GM18873 (cell line): ENCODE results near the gene SLC48A1.

ENCODE experiments used
- ATAC-seq: cut with Tn5 transposase; IDR thresholded peaks from one replicate; pipeline ENCODE4 v1.9.1; 2021; ENCODE audit warnings: mild to moderate bottlenecking, moderate library complexity, moderate number of reproducible peaks; ENCODE audit not compliant: unreplicated experiment, low FRiP score

Gene SLC48A1

DNA sequence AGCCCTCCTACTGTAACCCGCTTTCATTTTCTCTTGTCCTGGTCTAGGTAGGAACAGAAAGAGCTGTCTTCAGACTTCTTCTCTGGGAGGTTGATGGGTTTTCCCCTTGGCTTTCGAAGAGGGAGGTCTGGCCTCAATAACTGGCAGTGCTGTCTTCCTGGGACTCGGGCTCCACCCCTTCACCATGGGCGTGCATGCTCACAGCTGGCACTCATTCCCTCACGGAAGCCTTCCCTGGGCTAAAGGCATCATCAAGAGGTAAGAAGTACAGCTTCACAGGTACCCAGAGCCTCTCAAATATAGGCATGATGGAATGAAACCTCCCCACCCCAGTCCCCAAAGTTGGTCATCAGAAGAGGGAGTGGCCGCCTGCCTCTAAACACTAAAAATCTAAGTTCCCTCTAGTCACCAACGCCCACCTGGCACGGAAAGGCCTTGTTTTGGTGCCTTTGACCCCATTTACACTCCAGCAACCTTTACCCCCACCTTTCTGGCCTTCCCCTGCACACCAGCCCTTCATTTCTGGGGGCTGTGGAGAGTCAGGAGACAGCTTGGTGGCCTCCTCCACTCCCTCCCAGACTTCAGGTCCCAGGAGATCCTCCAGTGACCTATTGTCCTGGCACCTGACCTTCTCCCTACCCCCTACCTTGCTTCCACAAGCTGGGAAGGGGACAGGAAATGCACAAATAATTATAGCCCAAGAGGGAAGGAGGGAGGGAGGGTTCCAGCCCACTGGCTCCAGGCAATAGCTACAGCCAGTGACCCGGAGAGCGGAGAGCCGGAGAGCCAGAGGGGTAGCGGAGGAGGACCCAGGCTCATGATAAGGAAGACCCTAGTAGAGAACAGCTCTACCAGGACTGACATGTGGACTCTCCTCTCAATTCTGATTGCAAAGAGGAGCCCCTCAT, 17.1 kb upstream of the SLC48A1 start:
- peak; percentile 76 for ATAC-seq

GRCh38 chr12:47757364-47757839, 15.6 kb upstream of the SLC48A1 start:
- ATAC-seq = no peak

DNA sequence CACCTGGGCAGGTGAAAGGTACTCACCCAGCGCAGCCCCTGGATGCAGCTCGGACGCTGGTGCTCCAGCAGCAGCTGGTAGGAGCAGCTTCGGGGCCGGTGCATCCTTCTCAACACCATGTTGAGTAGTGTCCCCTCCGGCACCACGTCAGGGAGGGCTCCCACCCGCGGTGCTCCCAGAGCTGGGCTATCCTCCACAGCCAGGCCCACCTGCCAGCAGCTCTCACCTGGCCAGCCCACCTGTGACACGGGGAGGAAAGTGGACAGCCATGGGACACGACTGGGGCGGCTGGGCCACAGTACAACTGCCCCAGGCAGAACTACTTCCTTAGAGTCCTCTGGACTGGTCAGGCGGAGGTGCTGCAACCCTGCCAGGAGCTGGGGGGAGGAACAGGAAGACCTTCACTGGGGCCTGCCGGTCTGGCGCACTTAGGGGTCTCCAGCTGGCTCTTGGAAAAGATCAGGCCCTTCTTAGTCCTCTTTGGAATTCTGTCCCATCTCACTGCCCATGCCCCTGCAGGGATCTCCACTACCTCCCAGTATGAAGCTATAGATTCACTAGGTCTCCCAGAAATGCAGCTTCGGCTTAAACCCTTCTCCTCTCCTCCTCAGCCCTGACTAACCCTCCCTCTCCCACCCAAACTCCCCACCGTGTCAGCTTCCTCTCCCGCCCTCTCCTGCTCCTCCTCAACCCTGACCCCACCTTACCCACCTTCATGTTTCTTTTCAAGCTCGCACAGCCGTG, 15.0 kb upstream of the SLC48A1 start:
- no peak for ATAC-seq

DNA sequence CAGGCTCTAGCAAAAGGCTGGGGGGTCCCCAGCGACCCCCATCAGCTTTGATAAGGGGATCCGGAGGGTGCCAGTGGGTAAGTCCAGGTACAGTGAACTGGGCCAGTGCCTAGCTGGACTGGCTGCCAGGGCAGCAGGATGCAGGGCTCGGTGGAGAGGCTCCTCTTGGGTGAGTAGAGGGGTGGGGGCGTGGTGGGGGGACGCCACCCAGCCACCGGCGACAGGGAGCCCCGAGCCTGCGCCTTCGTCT, 14.5 kb upstream of the SLC48A1 start:
- ATAC-seq = no peak

- ATAC-seq = no peak
Observed at GRCh38 chr12:47758834-47759690, 14.0 kb upstream of the SLC48A1 start, which contains the start of gene RAPGEF3. Gene RAPGEF3, minus strand, starts transcription at chr12:47758880. Its CDS starts 324 bp downstream, at chr12:47758556.

DNA sequence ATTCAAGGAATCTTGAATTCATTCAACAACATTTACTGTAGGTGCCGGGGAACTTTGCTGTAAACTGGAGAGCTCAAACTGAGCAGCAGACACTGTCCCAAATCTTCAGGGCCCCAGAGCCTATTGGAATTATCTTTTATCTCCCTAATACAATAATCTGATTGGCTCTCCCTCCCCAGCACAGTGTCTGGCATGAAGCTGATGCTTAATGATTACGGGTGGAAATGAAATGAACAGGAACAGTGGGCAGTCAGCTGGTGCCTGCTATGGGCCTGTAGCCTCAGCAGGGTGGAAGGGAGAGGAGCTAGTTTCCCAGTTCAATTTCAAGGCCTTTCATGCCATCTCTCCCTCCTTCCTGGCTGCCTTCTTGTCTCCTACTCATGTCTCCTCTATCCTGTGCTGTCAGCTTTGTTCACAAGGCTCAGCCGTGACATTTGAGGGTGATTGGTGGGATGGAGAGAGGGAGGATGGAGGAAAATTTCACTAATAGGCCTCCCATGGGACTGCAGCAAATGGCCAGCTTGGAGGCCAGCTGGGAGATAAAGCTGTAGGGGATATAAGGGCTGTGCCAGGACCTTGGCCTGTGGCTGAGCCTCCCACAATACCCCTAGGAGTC, 10.1 kb upstream of the SLC48A1 start:
- no peak for ATAC-seq

GRCh38 chr12:47763481-47764346, 9.3 kb upstream of the SLC48A1 start:
- ATAC-seq = no peak

- no peak for ATAC-seq
Observed at GRCh38 chr12:47766502-47767215, 6.4 kb upstream of the SLC48A1 start.

DNA sequence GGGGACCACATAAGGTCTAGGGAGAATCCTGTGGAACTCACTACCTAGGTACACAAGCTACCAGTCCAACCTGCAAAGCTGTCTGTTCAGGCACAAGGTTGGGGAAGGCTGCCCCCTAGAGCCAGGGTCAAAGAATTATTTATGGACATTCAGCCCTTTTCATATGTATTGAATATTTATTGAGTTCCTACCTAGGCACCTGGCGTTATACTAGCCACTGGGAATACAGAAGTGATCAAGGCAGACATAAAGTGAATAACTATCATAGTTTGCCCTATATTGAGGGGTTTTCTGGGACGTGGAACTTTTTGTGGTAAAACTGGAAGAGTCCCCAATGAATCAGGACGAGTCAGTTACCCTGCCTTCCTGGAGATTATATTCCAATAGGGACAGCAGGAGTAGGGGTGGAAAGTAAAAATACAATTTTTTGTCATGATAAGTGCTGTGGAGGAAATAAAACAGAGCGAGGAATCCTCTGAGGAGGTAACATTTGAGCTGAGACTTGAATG, 5.8 kb upstream of the SLC48A1 start:
- no peak for ATAC-seq

DNA sequence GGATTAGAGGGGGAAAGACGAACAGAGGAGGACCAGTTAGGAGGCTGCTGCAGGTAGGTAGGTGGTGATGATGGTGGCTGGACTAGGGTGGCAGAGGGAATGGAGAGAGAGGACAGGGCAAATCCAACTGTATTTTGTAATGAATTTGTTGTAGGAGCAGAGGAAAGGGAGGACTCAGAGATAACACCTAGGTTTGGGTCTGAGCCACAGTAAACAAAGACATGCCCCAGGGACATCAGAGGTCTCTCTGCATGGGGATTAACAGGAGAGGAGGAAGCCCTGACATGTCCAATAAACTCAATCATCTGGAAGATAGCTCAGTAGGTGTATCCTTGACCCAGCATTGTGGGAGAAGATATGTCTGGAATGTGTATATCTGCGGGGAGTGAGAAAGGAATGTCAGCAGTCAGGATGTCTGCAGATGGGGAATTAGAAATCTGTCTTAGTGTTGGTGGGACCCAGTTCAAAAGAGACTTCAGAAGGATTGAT, 4.7 kb upstream of the SLC48A1 start:
- no peak for ATAC-seq

GRCh38 chr12:47769234-47770085, 3.6 kb upstream of the SLC48A1 start:
- no peak for ATAC-seq

DNA sequence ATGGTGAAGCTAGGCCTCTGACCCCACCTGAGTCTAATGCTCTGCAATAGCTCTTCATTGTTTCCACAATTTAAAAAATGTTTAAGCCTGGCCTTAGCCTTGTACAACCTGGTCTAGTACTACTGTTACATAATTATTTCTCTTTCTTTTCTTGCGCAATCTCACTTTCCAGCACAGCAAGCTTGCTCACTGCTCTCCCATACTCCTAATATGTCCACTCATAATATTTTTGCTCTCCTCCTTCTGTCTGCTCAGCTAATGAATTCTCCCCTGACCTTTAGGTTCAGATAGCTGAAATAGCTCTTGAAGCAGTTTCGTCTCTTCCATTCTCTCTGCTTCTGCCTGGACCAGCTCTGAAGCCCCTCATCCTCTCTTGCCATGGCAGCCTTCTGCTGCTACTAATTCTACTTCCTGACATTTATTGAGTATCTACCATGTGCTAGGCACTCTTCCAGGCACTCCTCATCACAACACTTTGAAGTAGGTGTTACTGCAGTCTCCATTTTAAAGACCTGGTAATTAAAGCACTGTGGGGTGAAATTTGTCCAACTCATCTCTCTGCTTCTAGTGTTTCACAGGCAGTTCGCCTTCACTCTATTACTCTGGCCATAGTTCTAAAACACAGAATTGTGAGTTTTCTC, 2.8 kb upstream of the SLC48A1 start:
- ATAC-seq = no peak

GRCh38 chr12:47771304-47771703, 1.7 kb upstream of the SLC48A1 start:
- no peak for ATAC-seq

DNA sequence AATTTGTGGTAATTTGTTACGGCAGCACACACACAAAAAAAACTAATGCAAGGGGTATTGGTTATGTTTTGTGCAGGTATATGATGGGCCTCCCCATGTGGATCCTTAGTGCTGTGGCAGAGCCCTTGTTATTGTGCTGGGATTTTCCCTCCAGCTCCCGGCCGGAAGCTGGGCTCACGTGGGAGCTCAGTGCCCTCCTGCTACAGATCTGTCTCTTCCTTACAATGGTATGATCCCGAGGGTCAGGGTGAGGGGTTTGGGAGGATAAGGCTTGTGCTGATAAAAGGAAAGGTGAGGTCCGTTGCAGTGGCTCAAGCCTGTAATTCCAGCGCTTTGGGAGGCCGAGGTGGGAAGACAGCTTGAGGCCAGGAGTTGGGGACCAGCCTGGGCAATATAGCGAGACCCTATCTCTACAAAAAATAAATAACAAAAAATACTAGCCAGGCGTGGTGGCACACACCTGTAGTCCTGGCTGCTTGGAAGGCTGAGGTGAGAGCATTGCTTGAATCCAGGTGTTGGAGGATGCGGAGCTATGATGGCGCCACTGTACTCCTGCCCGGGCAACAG, 861 bp upstream of the SLC48A1 start:
- no peak for ATAC-seq

DNA sequence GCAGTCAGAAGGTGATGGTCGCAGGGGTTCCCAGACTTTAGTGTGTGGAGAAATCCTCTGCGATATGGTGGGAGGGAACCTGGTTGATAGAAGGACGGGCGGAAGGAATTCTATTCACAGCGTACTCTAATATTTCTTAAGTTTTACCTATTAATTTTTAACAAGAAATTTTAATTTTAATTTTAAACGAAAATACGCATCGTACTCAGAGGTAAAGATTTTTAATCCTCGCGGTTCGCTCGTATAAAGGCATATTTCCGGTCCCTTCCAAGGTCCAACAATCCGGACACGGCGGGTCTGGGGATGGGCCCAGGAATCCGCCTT, 338 bp upstream of the SLC48A1 start:
- ATAC-seq = no peak

- no peak for ATAC-seq
Observed at GRCh38 chr12:47773858-47774580, 981 bp downstream of the SLC48A1 start.
